Stimulated activated CD4-positive, alpha-beta T cell treated with anti-CD3 and anti-CD28 coated beads, Interleukin-1b, Interleukin-23, amount 100 ng/mL, for 48 hours (primary cell): ENCODE data around the gene PDE4D.
"Not testable (repeated sequence)": the region's sequence is repeated elsewhere in the genome, so short reads cannot be mapped to it uniquely, and the experiment has no call there.

Source experiments
- DNase-seq: peaks from one replicate; pipeline ENCODE4 v3.0.0-alpha.2; 2020

The PDE4D gene

DNA sequence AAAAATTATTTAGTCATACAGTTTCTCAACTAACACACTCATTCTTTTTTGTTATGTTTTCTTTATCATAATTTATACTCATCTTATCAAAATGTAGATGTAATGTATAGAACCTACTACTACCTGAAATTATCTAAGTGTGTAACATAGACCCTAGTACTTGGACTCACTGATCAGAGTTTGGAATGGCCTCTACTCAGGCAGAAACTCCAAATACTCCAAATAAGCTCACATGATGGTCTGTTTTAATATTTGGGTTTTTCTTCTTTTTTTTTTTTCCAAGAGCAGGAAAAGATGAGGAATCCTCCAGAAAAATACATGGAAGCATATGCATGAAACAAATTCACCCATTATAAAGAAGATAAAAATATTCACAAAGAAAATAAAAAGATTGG lies 126.3 kb downstream of the PDE4D start:
- no peak for DNase-seq

DNA sequence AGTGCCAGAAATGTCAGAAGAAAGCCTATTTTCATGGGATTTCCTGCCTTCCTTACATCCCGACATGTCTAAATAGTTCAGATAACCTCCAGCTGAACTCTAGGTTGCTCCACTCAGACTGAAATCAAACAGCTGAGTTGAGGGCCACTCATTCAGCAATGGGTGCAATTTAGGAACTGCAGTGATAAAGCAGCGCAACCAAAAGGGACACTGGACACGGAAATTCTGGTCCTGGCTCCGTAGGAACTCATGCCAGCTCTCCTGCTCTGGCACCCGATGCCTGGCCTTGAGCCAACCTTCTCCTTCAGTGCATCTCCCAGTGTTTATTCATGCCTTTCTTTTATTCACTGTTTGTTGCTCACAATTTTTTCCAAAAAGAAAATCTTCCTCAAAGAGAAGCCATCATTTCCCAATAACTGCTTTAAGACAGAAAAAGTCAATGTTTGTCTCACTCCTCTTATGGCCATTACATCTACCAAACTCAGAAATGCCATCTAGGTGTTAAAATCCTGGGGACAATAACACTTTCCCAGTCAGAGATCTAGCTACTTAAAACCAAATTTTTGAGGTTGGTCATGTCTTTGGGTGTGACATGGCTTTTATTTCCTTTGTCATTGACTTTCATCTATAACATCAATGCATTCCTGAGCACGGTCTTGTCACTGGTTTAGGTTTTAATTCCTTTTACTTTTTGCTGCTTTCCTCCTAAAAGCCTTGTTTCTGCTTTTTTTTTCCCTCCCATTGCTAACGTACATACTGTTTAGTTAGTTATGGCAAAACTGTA lies 126.9 kb downstream of the PDE4D start:
- no peak for DNase-seq

DNA sequence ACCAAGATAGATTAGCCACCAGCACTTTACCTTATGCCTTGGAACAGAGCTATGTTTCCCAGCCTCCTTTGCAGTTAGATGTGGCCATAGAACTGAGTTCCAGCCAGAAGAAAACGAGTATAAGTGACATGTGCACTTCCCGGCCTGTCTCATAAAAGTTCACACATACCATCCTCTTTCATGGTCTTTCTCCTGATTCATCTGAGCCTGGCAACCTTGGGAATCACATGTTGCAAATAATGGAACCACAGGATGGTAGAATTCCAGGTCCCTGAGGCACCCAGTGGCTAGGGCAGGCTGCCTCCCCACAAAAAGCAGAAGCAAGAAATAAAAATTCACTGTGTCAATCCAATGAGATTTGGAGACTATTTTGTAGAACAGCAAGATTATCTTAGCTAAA lies 128.1 kb downstream of the PDE4D start:
- DNase-seq: no peak

DNA sequence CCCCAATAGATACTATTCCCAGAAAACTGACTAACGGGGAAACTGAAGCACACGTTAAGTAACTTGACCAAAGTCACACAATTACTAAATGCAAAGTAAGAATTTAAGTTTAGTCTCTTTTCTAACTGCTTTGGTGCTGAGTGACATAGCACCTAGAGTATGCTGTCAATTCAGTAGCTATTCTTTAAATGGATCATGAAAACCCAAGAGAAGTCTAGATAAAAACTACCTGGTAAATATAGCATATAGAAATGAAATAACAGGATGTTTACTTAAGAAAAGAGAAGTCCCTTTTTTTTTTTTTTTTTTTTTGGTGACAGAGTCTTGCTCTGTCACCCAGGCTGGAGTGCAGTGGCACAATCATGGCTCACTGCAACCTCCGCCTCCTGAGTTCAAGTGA lies 129.2 kb downstream of the PDE4D start:
- no peak for DNase-seq

GRCh38 chr5:59763541-59763940 lies 130.0 kb downstream of the PDE4D start:
- no peak for DNase-seq

DNA sequence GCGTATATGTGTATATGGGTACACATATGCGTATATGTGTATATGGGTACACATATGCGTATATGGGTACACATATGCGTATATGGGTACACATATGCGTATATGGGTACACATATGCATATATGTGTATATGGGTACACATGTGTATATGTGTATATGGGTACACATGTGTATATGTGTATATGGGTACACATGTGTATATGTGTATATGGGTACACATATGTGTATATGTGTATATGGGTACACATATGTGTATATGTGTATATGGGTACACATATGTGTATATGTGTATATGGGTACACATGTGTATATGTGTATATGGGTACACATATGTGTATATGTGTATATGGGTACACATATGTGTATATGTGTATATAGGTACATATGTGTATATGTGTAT lies 131.3 kb downstream of the PDE4D start:
- DNase-seq: not testable (repeated sequence)

DNA sequence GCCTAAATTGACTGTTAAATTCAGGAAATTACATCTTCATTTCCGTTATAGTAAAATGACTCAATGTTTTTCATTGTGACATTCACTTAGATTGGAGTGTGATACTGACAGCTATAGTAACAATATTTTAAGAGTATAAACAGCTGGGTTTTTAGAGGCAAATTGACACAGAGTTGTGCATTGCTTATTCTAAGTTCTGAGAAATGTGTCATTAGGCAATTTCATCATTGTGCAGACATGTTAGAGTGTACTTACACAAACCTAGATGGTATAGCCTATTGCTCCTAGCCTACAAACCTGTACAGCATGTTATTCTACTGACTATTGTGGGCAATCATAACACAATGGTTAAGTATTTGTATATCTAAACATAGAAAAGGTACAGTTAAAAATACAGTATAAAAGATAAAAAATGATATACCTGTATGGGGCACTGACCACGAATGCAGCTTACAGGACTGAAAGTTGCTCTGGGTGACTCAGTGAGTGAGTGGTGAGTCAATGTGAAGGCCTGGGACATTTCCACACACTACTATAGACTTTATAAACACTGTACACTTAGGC lies 132.7 kb downstream of the PDE4D start:
- peak; percentile 40 for DNase-seq

DNA sequence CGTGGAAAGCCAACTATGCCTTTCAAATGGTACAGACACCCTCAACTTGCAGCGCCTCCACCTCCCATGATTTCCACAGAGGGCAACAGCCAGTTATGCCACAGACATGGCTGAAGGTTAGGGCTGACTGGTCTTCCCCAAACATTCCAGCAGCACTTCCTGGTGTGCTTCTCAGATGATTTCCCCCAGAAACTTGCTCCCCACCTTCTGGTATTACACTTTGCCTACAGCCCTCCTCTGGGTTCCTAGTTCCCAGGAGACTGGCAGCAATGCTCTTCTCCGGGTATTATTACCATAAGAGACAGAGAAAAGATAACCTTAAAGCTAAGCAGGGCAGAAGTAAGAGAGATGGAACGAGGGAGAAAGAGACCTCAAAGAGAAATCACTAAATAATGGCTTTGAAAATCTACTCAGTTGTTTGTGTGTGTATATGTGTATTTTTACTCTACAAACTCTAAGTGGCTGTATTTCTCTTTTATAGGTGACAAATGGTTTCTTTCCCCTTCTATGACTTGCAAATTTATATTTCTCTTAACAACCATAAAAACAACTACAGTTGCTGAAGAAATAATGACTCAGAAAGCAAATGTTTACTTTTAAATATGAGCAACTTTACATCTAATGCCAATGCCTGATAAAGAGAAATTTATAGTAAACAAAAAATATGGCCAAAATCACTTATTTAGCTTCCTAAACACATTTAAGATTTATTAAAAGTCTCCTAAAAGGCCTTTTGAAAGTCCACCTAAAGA lies 133.8 kb downstream of the PDE4D start:
- no peak for DNase-seq

DNA sequence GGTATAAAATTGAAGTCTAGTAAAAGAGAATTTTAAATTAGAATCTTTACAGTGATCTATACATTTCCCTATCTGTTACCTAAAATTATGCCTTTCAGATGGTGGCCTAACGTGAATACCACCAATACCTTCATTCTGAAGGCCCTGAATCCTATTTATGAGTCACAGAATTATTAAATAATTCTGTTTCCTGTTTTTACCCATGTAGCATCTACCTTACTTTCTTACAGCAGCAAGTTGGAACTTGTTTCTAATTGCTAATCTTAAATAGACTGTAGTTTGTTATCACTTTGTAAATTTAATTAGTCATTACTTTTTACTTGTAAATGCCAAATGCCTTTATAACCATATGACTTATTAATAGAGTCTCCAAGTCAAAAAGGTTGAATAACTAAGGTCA lies 135.0 kb downstream of the PDE4D start:
- no peak for DNase-seq

- no peak for DNase-seq
Observed at GRCh38 chr5:59757442-59757841, 136.1 kb downstream of the PDE4D start.

- DNase-seq: no peak
Observed at GRCh38 chr5:59756373-59757035, 137.0 kb downstream of the PDE4D start.

GRCh38 chr5:59755476-59755875 lies 138.1 kb downstream of the PDE4D start:
- DNase-seq: no peak

GRCh38 chr5:59753599-59753998 lies 139.9 kb downstream of the PDE4D start:
- no peak for DNase-seq

DNA sequence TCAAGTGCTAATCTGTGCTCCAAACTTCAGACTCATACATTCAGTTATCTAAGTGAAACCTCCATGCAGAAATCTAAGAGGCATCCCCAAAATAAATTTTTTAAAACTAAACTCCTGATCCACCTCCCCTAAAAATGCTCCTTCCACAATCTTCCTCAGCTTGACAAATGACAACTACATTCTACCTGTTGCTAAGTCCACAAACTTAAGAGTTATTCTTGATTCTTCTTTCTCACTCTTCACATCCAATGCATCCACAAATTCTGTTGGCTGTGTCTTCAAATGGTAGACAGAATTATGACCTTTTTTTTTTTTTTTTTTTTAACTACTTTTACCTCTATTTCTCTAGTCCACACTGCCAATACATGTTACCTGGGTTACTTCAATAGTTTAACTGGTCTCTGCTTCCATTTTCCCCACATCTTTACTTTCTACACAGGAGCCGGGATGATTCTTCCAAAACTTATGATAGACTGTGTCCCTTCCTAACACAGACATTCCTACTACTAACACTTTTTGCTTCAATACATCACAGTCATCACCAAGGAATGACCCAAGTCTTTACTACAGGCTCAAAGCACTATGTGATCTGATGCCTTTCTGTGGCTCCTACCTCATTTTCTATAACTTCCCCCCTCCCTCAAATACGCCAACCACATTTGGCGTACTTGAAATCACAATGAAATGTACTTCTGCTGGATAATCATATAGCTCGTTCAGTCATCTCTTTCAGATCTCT lies 143.6 kb downstream of the PDE4D start:
- no peak for DNase-seq

DNA sequence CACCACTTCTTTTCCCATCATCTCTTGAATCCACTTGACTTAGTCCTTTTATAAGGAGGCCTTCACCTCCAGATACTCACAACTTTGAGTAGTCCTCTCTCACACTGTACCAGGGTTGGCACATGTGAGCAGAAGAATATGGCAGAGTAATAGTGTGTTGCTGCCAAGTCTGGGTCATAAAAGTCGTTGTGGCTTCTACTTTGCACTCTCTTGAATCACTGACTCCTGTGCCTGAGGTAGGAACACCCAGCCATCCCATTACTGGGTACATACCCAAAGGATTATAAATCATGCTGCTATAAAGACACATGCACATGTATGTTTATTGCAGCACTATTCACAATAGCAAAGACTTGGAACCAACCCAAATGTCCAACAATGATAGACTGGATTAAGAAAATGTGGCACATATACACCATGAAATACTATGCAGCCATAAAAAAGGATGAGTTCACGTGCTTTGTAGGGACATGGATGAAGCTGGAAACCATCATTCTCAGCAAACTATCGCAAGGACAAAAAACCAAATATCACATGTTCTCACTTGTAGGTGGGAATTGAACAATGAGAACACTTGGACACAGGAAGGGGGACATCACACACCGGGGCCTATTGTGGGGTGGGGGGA lies 145.4 kb downstream of the PDE4D start:
- DNase-seq: not testable (repeated sequence)

- no peak for DNase-seq
Observed at GRCh38 chr5:59746241-59746765, 147.2 kb downstream of the PDE4D start.

DNA sequence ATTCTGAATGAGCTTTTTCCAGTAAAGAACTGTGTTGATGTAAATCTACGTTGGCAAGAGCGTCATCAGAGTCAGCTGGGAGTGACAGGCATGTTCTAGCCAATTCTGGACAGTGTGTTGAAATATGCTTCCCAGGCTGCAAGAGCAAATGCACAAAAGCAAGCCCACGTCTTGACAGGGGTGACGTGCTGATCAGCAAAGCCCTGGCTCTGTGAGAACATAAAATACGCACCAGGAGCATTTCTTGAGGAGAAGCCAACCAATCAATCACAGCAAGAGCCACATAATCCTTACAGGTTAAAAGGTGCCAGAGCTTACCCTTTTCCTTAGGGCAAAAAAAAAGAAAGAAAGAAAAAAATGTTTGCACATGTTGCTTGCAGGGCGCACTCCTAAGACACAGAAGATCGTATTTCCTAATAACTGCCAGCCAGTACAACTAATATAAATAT lies 148.1 kb downstream of the PDE4D start:
- no peak for DNase-seq

GRCh38 chr5:59744531-59744992 lies 149.0 kb downstream of the PDE4D start:
- DNase-seq: no peak

DNA sequence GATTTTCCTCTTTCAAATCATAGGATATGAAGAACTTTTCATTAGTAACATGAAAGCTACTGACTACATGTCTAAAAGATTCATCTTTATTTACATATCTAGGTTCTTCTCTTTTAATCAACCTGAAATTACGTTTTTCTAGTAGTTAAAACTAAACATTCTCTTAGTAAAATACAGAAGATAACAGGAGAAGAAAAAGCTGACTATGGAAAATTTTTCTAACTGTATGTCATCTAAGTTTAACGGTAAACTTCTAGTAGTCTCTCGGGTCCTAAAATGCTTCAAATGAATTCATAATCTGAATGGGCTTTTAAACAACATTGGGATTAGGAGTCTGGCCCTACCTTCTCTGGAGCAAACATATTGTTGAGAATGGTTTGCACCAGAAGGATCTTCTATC lies 151.9 kb downstream of the PDE4D start:
- DNase-seq: no peak

DNA sequence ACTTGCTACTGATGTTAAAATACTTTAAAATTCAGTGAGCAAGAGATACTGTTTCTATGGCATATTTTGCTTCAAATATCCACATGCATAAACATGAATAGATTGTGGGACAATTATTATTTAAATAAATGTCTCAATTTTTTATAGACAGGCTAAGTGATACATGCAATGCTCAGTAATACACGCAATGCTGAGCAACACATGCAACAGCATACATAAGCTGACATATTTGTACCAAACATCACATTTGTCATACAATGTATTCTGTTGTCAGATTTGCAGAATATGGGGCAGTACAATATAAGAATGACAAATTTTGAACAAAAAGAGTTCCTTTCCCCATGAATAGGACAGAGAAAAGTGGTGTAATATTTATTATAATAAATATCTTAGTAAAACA lies 155.5 kb downstream of the PDE4D start:
- DNase-seq: no peak

- no peak for DNase-seq
Observed at GRCh38 chr5:59732806-59733205, 160.7 kb downstream of the PDE4D start.

DNA sequence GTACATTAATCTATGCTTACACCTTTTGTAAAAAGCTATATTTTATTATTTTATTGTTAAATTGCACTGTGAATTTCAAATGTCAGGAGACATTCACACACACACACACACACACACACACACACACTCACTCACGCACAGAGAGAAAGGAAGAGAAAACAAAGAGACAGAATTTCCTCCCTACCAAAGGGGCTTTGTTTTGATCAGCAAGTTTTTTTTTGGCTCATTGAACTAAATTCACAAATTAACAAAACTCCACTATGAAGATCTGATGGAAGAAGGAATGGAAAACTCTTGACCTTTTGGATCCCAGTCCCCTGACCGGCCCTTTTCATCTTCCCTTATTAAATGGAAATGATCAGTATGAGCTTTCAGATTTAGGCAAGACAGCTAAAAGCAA lies 161.2 kb downstream of the PDE4D start:
- no peak for DNase-seq
